HG02852 (cell line): ENCODE data around the gene SLC30A2.

Experiments used
- ATAC-seq: cut with Tn5 transposase; IDR thresholded peaks from one replicate; pipeline ENCODE4 v1.9.1; 2021; ENCODE audit warnings: mild to moderate bottlenecking, moderate library complexity; ENCODE audit not compliant: unreplicated experiment

Gene SLC30A2

DNA sequence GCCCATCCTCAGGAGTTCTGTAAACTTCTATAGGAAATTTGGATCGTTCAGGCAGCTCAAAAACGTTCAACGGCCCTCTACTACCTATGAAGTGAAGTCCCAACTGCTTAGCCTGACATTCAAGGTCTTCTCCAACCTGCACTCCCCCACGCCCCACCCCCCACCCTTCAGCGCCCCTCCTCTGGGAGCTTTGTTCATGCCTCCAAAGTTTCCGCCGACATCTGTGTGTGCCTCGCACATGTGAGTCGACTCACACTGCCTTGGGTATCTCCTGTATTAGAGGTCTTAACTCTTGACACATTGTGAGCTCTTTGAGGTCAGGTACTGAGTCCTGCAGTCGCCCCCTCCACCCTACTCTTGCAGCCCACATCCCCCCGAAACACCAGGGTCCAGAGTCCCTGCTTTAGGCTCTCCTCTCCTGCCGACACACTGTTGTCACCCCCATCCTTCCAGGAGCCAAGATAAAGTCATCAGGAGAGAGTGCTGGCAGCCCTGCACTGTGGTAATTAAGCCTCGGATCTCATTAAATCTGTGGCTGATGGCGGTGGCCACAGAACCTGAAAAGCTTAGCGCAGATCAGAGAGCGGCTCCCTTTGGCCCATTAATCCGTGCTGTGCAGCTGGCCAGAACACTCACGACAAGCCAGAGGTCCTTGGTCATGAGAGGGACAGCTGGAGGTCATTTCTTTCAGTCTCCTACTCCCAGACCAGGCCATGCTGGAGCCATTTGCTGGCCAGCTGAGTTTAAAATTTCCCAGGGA, 46.7 kb downstream of the SLC30A2 start:
- ATAC-seq: no peak

DNA sequence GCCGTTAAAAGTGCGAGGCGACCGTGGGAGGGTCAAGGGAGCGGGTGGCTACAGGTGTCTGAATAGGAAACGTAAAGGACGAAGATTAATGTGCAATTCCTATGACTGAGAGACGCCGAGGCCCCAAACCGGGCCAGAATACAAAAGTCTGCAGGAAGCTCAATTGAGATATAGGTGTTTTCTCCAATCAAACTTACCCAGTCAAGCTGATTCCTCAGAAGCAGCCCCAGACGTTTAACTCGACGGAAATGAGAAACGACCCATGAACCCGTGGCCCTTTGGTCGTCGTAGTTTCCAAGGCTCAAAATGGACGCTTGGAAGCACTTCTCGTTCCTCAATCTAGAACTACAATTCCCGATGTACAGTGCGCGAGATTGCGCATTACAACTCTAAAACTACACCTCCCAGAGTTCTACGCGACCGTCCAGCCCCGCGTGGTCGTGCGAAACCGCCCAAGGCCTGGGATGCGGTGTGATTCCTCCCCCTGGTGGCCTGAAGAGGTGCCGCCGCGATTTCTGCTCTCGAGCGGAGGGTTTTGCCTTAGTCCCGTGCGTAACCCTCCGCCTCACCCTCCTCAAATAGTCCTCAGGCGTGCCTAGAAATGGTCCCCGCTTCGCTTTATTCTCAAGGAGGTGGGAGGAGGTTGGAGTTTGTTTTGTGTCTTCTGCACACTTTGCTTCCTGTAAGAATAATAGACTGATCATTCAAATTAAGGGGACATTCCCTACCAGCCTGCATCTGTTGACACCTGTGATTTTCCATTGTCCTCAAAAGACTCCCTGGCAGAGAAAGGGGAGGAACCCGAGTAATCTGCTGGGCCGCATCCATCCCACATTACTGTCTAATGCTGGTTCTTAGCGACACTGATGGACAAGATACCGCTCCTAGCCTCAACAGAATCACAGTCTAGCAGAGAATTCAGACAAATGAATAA, 47.8 kb downstream of the SLC30A2 start, which contains the start of gene PAFAH2:
TSS of gene PAFAH2 (minus strand) at position 236 of the 934 bp plus-strand sequence. CDS start 7,247 bp downstream, outside the sequence.
- ATAC-seq: peak; percentile 96

DNA sequence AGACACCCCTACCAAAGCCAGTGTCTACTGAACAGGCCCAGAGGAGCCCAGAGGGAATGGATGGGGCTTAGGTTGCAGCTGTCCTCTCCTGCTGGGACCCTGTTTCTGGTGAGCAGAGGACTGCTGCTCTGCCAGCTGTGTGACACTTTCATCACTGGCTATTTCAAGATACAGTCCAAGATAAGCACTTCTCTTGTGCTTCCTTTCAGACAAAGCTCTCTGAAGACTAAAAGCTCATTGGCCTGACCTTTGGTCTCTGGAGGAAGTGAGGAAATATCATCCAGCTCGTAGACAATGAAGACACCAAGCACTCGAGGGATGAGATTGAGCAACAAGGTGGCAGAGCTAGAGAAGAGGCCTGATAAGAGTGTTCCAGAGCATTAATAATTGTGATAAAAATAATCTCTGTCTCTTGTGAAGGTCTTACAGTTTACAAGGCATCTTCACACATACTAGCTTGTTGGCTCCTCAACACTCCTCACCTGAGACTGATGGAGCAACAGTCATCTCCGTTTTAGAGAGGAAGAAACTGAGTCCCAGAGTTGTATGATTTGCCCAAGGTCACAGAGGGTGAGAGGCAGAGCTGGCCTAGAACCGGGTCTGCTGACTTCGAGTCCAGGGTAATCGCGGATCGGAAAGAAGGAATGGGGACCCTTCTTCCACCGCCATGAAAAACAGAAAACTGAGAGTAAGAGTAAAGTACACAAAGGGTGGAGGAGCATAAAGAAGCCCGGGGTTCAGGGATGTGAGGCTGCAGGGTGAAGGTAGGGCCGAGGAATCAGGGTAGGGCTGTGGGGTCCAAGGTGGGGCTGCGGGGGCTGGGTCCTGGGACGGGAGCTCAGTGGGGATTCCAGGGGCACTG, 48.7 kb downstream of the SLC30A2 start:
- ATAC-seq: no peak

DNA sequence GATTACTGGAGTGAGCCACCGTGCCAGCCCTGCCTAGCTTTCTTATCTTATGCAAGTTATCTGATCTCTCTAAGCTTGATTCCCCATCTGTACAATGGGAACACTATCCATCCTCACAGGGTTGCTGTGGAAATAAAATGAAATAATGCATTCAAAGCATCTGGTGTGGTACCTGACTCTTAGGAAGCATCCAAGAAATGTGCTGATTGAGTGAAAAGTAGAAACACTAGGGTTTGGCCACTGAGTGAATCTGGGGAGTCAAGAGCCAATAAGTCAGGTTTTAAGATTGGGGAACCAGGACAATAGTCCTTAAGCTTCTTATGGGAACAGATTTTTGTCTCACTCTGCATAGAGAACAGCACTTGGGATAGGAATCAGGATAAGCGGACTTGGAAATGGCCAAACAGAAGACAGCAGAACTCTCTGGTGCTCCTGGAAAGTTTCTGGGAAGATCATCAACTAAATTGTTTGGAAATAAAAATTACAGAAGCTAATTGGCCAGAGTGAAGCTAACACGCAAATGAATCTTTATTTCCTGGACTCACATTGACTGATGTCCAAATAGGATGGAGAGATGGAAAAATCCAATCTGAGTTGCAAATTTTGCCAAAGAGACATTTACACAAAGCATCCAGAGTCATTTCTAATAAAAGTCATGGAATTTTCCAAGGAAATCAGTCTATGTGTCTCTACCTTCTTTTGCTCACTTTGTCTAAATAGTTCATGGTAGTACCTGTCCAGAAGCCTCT, 51.3 kb downstream of the SLC30A2 start:
- ATAC-seq: no peak

DNA sequence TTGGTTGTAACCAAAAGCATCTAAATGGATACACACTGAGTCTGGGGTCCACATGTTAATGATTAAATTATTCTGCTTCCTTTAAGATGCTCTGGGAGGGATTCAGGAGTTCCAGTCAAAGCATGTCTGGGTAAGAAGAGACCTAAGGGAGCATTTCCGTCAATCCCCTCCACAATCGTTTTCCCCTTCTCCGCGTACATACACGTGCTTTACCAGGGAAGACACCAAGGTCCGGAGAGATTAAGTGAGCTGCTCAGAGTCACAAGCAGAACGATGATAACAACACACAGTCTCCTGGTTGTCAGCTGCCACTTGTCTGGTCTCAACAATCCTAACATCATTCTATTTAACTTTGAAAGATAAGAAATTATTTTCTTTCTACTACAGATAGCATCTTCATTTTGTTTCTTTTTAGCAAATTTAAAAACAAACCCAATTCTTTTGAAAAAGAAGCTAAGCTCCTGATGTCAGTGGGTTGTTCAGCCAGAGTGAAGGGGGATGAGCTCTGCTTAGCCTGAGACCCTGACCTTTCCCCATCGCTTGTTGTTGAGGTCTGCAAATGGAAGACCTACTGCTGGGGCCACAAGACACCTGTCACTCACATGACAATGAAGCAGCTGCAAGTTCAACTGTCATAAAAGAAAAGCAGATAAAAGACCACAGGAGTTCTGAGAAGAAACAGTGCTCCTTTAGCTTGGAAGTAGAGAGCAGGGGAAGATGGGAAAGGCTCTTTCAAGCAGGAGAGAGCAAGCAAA, 52.5 kb downstream of the SLC30A2 start:
- ATAC-seq: no peak

DNA sequence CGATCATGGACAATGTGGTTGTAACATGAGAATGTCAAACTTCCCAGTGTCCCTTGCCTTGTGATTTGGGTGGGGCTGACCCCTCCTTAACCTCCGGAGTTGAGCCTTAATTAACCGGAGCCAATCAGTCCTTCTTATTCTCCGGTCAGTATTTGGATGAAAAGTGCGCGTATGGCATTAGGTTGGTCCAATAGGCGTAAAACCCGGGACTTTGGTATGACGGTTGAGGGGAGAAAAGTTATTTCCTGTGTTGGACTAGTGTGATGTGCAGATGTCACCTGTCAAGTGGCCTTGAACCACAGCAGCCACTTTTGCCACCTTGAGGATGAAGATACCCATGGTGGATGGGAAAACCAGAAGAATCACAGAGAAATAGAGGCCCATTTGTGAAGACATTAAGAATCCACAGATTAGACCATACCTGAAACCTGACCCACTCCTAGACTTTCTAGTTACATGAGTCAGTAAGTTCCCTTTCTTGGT, 53.2 kb downstream of the SLC30A2 start:
- ATAC-seq: no peak

DNA sequence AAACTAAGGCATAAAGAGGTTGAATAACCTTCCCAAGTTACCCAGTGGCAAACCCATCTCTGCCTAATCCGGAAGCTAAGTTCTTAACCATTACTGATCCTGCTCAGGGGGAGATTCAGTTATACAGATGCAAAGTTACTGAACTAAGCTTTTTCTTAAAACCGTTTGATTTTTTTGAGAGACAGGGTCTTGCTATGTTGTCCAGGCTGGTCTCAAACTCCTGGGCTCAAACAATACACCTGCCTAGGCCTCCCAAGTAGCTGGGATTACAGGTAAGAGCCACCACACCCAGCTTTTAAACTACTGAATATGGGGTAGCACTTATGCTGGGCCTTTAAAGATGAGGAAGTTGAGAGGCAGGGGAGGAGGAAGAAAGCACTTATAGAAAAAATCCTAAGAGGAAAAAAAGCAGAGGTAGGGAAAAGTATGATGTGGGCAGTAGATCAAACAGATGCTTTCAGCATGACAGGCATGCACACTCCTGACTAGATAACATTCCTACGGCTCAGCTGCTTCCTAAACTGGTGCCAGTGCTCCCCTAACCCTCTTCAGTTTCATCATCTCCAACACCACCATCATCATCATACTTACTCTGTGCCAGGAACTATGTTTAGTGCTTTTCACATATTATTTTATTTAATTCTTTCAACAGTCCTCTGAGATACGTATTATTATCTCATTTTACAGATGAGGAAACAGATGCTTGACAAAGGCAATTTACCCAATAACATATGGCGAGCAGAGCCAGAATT, 53.8 kb downstream of the SLC30A2 start:
- no peak for ATAC-seq

DNA sequence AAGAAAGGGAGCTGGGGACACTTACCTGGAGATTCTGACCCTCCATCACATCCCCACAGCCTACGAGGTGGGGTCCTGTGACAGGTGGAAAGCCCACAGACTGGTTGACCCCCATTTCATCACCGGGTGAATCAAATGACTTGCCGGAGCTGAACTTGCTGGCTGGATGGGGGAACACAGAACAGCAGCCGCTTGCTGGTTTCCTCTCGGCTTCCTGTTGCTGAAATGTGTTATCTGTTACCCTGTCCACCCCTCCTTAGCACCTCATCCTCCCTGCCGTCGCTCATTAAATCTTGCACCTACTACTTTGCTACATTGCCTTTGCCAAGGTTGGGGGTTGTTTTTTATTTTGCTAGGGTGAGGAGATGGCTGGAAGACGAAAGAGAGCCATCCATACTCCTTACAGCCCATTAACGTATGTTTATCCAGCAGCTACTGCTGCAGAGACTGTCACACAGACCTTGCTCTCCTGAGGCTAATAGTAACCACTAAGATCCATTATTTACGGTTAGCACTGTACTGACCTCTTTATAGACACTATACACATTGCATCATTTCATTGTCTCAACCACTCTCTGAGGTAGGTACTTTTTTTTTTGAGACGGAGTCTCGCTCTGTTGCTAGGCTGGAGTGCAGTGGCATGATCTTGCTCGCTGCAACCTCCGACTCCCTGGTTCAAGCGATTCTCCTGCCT, 55.1 kb downstream of the SLC30A2 start:
- no peak for ATAC-seq

DNA sequence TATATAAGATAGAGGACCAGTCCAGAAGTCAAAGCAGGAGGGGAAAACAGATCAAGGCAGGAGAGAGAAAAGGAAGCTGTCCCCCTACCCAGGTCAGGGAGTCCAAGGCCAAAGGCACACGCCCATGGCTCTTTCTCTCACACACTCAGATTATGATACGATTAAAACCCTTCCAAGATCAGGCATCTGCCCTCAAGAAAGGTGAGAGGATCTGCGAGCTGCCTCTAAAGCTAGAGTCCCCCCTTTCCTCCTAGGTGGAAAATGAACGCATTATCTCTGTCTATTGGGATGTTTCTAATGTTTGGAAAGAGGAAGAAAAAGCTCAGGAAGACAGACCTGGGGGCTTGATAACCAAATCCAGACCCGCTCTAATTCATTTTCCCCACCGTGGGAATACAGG, 55.7 kb downstream of the SLC30A2 start:
- no peak for ATAC-seq

DNA sequence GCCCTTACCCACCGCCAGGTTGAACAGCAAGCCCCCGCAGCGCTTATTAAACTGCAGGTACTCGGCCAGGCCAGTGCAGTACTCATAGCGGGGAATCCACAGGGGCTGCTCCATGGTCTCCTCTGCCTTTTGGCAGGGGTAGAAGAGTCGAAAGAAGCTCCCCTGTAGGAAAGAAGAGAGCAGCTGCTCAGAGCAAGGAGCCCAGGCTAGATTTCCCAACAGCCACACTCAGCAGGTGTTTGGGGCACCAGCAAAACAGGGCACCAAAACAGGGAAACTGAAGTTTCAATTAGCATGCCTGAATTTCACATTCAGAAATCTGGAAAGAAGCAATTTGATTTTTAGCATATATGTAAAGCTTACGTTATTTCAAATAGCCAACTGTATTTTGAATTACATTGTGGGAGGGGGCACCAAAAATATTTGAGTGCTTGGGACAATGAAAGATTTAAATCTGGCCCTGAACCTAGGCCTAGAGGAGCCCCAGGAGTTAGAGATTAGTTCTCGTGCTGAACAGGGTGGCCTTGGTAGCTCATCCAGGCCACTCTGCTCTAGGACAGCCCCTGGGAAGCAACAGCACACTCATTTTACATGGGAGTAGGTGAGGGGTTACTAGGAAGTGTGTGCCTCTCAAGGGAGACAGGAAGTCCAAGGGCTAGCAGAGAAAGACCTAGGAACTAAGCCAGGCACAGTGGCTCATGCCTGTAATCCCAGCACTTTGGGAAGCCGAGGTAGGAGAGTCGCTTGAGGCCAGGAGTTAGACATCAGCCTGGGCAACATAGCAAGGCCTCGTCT, 56.3 kb downstream of the SLC30A2 start:
- no peak for ATAC-seq

DNA sequence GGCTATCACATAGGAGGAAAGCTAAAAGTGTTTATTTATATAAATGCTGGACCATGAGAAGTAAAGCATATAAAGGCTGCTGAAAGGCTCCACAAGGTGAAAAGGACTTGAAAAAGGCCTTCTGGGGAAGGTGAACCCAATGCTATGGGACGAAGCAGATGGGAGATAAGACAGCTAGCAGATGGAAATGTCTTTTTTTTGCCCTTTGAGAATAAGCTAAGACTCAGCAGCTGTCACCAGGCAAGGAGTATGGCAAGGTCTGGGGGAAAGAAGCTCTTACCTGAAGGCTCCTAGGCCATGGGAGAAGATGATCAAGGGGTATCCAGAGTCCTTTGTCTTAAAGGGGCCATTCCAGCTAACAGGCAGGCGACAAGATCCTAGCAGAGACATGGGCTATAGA, 58.0 kb downstream of the SLC30A2 start:
- no peak for ATAC-seq
